HL-60 (cell line): Measurements from ENCODE around the gene SMIM28.

Experiments used
- POLR2AphosphoS5 ChIP-seq: IDR thresholded peaks from 2 replicates; pipeline ENCODE4 v1.6.1; 2012; ENCODE audit warnings: low read depth
- REST ChIP-seq: IDR thresholded peaks from 2 replicates; pipeline ENCODE4 v1.6.1; 2012; ENCODE audit warnings: low read depth; ENCODE audit not compliant: insufficient replicate concordance
- TF ChIP-seq, protein P1 (sequence below): IDR thresholded peaks from one replicate; pipeline ENCODE4 v1.5.1; 2011; ENCODE audit warnings: low read length, control low read depth, inconsistent platforms; ENCODE audit not compliant: insufficient read depth

DNA sequence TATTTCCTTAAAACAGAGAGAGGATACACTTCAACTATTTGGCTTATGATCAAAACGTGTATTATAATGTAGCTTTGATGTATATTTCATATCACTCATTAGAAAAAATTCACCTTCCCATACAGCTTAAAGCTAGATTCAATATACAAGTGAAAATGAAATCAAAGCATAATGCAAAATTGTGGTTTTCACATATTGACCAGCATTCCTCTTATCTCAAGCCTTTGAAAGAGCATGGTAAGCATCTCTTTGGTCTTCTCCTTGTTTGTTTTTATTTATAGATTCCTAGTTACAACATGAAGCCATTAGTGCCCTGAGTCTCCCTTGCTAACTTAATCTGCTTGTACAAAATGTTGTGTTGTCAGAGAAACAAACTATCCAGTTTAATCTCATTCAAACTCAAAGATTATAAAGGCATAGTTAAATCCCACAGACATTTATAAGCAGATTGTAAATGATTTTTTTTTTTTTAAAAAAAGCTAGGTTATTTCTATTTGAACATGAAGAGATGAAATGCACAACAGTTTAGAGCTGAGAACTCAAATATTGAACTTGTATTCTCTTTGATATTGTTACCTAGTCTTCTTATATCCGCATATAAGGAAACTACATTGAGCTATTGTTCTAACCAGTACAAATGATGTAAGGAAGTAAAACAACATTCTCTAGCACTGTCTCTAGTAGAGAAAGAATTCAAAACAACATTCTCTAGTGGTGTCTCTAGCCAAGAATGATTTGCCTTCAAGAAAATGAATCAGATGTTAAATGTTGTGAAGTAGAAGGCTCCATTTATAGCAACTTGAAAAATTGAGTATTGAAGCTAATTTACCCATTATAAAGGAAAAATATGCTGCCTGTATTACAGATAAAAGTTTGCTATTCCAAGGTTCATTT is 31.2 kb upstream of the SMIM28 start:
- TF ChIP-seq, protein P1, sequence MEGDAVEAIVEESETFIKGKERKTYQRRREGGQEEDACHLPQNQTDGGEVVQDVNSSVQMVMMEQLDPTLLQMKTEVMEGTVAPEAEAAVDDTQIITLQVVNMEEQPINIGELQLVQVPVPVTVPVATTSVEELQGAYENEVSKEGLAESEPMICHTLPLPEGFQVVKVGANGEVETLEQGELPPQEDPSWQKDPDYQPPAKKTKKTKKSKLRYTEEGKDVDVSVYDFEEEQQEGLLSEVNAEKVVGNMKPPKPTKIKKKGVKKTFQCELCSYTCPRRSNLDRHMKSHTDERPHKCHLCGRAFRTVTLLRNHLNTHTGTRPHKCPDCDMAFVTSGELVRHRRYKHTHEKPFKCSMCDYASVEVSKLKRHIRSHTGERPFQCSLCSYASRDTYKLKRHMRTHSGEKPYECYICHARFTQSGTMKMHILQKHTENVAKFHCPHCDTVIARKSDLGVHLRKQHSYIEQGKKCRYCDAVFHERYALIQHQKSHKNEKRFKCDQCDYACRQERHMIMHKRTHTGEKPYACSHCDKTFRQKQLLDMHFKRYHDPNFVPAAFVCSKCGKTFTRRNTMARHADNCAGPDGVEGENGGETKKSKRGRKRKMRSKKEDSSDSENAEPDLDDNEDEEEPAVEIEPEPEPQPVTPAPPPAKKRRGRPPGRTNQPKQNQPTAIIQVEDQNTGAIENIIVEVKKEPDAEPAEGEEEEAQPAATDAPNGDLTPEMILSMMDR = no peak
- TF ChIP-seq REST = no peak
- no peak for TF ChIP-seq POLR2AphosphoS5
